ENCODE measurements around the gene PDK3.

DNA sequence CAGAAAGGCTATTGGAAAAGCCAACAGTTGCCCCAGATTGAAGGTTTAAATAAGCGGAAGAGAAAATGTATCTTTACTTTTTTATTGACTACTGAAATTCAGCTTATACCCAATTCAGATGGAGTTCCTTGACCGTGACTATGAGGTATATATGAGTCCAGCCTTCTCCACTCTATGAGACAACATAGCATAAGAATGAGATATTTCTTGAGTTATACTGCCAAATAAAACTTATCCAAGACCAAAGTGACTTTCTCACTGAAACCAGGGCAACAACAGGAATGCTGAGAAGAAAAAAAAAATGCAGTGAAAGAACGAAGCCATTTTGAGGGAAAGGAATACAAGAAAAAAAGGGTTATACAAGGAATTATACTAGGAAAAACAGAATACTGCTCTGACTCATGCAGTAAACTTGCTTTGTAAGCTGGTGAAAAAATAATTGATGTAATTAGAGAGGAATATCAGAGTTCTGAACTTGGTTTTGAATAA, 16.3 kb upstream of the PDK3 start:
- TF ChIP-seq, protein P1, sequence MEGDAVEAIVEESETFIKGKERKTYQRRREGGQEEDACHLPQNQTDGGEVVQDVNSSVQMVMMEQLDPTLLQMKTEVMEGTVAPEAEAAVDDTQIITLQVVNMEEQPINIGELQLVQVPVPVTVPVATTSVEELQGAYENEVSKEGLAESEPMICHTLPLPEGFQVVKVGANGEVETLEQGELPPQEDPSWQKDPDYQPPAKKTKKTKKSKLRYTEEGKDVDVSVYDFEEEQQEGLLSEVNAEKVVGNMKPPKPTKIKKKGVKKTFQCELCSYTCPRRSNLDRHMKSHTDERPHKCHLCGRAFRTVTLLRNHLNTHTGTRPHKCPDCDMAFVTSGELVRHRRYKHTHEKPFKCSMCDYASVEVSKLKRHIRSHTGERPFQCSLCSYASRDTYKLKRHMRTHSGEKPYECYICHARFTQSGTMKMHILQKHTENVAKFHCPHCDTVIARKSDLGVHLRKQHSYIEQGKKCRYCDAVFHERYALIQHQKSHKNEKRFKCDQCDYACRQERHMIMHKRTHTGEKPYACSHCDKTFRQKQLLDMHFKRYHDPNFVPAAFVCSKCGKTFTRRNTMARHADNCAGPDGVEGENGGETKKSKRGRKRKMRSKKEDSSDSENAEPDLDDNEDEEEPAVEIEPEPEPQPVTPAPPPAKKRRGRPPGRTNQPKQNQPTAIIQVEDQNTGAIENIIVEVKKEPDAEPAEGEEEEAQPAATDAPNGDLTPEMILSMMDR (IDR thresholded peaks at IDR 0.05; ENCODE audit: borderline replicate concordance, extremely low read depth, low read length, poor library complexity, severe bottlenecking): no peak
- no peak for TF ChIP-seq EZH2 (IDR thresholded peaks at IDR 0.05; ENCODE audit: borderline replicate concordance, low read depth, low read length, severe bottlenecking)
